GM04504 (cell line): ENCODE results near the gene SOWAHB.
"Not testable (repeated sequence)": the region's sequence is repeated elsewhere in the genome, so short reads cannot be mapped to it uniquely, and the experiment has no call there.

Source experiments
- DNase-seq: peaks from one replicate; pipeline ENCODE4 v3.0.0-alpha.2; 2012; ENCODE audit warnings: low read depth

Gene SOWAHB

DNA sequence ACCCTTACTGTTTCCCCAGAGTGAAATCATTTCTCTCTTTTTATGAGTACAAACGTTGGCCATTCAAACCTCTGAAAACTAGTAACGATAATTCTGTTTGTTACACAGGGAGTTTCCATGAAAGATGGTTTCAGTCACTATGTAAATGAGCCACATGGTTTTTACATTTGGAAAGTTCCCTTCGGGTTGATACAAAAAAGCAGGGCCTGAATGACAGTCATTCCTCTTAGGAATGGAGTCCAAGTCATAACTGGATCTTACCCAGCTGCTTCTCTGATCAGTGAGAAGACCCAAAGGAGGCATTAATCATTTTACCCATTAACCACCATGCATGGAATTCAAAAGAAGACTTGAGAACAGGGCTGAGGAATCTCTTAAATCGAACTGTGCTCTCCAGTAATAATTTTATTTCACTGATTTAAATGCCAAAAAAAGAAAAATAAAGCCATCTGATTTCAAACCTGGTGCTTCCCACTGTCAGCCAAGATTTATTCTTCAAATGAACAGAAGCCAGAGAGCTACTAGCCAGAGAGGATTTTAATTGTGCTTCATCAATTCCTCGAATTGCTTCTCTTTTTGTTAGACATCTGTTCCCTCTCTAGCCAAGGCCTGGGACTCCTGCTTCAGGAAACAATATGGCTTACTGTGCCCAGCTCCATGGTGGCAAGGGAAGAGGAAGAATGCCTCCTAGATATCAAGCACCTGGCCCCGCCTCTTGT lies 3.2 kb downstream of the SOWAHB start:
- DNase-seq: no peak

DNA sequence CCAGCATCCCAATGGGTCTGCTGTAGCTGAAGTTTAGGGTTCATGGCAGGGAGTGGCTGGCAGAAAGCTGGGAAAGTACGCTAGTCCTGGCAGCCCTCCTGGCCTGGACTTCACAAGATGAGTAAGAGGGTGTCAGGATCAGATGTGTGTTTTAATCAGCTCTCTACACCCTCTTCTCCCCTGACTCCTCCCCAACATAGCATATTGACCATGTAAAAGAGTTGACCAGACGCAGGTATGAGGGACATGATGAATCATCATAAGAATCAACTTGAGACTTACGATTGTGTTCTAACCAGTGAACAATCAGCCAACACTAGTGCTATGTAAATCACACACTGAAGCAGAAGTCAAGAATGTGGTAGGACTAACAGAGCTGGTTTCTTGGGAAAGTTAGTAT lies 5.3 kb downstream of the SOWAHB start:
- DNase-seq: no peak

GRCh38 chr4:76892001-76892400 lies 5.9 kb downstream of the SOWAHB start:
- no peak for DNase-seq

GRCh38 chr4:76886848-76887441 lies 11.0 kb downstream of the SOWAHB start:
- no peak for DNase-seq

DNA sequence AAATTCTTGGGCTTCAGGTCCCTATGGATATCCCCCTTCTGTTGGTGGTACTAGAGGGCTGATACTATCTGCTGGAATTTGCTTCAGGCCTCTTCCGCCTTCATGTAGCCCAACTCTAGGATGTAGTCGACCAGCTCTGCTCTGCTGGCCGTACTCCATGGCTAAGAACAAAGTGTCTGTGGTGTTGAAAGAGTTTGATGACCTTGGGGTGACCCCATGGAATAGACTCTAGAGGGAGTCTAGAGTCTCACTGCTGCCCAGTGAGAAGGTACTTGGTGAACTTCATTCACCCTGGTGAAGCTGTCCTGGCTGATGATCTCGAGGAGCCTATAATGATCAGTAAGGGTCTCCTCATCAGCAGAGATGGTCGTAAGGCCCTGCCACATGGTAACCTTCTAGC lies 11.7 kb downstream of the SOWAHB start:
- no peak for DNase-seq

GRCh38 chr4:76883147-76883546 lies 14.8 kb downstream of the SOWAHB start:
- no peak for DNase-seq

- no peak for DNase-seq
These were observed 15.3 kb downstream of the SOWAHB start for GRCh38 chr4:76882630-76883029.

DNA sequence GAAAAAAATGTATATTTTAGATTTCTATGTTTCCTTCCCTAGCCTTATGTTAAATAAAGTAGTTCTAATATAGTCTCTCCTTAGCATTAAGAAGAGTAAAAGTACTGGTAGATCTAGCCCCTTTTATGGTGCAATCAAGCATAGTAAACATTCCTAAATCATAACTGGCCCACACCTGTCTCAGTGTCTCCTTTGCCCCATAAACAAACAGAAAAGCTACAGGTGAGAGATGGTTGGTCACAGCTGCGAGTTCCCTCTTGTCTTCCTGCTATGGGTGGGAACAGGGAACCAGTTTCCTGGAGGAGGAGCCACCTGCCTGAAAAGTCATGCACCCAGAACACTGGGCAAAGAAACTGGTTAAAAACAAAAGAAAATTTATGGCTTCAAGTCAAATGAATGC lies 16.6 kb downstream of the SOWAHB start:
- DNase-seq: no peak

GRCh38 chr4:76879731-76880364 lies 18.1 kb downstream of the SOWAHB start:
- DNase-seq: no peak

DNA sequence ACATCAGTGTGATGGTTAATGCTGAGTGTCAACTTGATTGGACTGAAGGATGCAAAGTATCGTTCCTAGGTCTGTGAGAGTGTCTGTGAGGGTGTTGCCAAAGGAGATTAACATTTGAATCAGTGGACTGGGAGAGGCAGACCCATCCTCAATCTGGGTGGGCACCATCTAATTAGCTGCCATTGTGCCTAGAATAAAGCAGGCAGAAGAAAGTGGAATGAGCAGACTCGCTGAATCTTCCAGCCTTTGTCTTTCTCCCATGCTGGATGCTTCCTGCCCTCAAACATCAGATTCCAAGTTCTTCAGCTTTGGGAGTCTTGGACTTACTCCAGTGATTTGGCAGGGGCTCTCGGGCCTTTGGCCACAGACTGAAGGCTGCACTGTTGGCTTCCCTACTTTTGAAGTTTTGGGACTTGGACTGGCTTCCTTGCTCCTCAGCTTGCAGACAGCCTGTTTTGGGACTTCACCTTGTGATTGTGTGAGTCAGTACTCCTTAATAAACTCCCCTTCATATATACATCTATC lies 19.2 kb downstream of the SOWAHB start:
- DNase-seq: not testable (repeated sequence)

GRCh38 chr4:76874176-76874575 lies 23.8 kb downstream of the SOWAHB start:
- DNase-seq: no peak

GRCh38 chr4:76873495-76873894 lies 24.4 kb downstream of the SOWAHB start:
- no peak for DNase-seq

- no peak for DNase-seq
These were observed 25.4 kb downstream of the SOWAHB start for GRCh38 chr4:76872556-76872955.

- not testable (repeated sequence) for DNase-seq
These were observed 29.2 kb downstream of the SOWAHB start for GRCh38 chr4:76868780-76869179.

GRCh38 chr4:76867880-76868655 lies 29.9 kb downstream of the SOWAHB start:
- no peak for DNase-seq

- DNase-seq: no peak
These were observed 30.6 kb downstream of the SOWAHB start for GRCh38 chr4:76867377-76867776.

DNA sequence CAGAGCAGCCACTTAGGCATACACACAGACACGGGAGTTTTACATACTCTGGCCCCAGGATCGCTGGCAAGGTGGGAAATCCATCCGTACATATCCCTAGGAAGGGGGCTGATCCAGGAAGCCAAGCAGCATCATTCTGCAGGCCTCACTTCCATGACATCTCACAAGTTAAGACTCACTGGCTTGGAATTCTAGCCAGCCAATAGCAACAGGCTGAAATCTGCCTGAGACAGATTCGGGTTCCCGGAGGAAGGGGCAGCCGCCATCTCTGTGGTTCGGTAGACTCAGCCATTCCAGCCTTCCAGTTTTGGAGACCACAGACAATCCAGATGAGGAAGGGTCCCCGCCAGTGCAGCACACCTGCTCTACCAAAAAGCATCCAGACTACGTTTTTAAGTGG lies 31.3 kb downstream of the SOWAHB start:
- DNase-seq: no peak

- no peak for DNase-seq
These were observed 39.6 kb downstream of the SOWAHB start for GRCh38 chr4:76858319-76858718.

GRCh38 chr4:76857074-76857409 lies 40.9 kb downstream of the SOWAHB start:
- no peak for DNase-seq

- DNase-seq: peak; percentile 4
These were observed 41.5 kb downstream of the SOWAHB start for GRCh38 chr4:76856243-76857073.

DNA sequence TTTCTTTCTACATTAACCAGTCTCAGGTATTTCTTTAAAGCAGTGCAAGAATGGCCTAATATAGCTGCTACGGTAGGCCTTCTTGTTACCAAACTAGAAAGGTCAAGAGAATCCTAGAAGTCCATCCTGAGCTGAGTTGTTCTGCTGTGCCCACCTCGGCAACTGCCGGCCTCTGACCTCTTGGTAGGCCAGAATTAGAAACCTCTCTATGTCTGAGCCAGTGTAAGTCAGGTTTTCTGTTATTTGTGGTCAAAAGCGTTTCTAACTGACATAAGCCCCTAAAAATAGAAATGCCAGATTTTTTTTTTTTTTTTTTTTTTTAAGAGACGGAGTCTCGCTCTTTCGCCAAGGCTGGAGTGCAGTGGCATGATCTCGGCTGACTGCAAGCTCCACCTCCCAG lies 43.1 kb downstream of the SOWAHB start:
- DNase-seq: no peak

DNA sequence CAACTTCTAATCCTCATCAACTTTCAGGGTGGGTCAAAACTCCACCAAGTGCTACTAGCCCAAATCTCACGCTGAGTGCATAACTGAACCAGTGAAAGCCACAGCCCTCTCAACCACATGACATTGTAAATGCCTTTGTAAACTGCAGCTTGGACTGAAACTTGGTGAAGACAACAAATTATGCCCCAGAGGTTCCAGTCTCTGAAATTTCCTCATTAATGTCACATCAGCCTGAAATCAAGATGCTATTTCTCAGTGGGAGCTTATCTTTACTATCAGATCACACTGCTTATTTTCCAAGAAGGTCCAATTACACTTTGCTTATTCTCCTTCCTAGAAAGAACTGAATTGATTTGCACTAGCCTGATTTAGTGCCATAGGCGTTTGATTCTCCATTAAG lies 46.6 kb downstream of the SOWAHB start:
- no peak for DNase-seq
